HG03469 (cell line): ENCODE data around the gene GABARAPL1.

Experiments
- ATAC-seq: cut with Tn5 transposase; IDR thresholded peaks from one replicate; pipeline ENCODE4 v1.9.1; 2021; ENCODE audit warnings: mild to moderate bottlenecking, moderate library complexity, moderate number of reproducible peaks; ENCODE audit not compliant: unreplicated experiment

The GABARAPL1 gene

GRCh38 chr12:10226731-10227130 is 14.1 kb downstream of the GABARAPL1 start:
- ATAC-seq = no peak

GRCh38 chr12:10227648-10228047 is 15.0 kb downstream of the GABARAPL1 start:
- no peak for ATAC-seq

GRCh38 chr12:10234562-10234961 is 21.9 kb downstream of the GABARAPL1 start:
- no peak for ATAC-seq

- ATAC-seq = no peak
Measured at GRCh38 chr12:10235761-10236631, 23.3 kb downstream of the GABARAPL1 start.

GRCh38 chr12:10236720-10237119 is 24.0 kb downstream of the GABARAPL1 start:
- no peak for ATAC-seq

- no peak for ATAC-seq
Measured at GRCh38 chr12:10238526-10238925, 25.8 kb downstream of the GABARAPL1 start.

- ATAC-seq = no peak
Measured at GRCh38 chr12:10241290-10241689, 28.6 kb downstream of the GABARAPL1 start.

GRCh38 chr12:10241727-10242126 is 29.1 kb downstream of the GABARAPL1 start:
- no peak for ATAC-seq

- ATAC-seq = no peak
Measured at GRCh38 chr12:10242539-10242938, 29.9 kb downstream of the GABARAPL1 start.

- ATAC-seq = peak; percentile 58
Measured at GRCh38 chr12:10243818-10244520, 31.3 kb downstream of the GABARAPL1 start.

GRCh38 chr12:10247436-10248058 is 34.9 kb downstream of the GABARAPL1 start:
- no peak for ATAC-seq

GRCh38 chr12:10249690-10250455 is 37.2 kb downstream of the GABARAPL1 start:
- ATAC-seq = no peak

GRCh38 chr12:10251669-10252068 is 39.0 kb downstream of the GABARAPL1 start:
- ATAC-seq = no peak

GRCh38 chr12:10252201-10252600 is 39.5 kb downstream of the GABARAPL1 start:
- ATAC-seq = no peak

GRCh38 chr12:10256064-10256463 is 43.4 kb downstream of the GABARAPL1 start:
- ATAC-seq = no peak

GRCh38 chr12:10260927-10261326 is 48.2 kb downstream of the GABARAPL1 start:
- ATAC-seq = no peak

GRCh38 chr12:10268037-10268436 is 55.4 kb downstream of the GABARAPL1 start:
- ATAC-seq = no peak

- ATAC-seq = no peak
Measured at GRCh38 chr12:10272467-10272866, 59.8 kb downstream of the GABARAPL1 start.
